Vagina (tissue), 2 donors: ENCODE measurements around the gene ASB6. TPM values are rescaled to one million over a fixed set of nuclear protein-coding genes. Genes with fewer than 3 reads are reported as not detected.

Experiments
- DNase-seq, 2 donors: peaks; one replicate each; pipeline ENCODE4 v3.0.0-alpha.2; 2017; ENCODE audit errors: extremely low spot score in 2 of 2
- H3K27ac ChIP-seq: fragments of 200-600 bp; sonication (generic); one replicate; pipeline ENCODE4 v1.5.1; 2019
- H3K27me3 ChIP-seq: fragments of 200-600 bp; sonication (generic); one replicate; pipeline ENCODE4 v1.5.1; 2019
- H3K36me3 ChIP-seq, 2 donors: fragments of 200-600 bp; sonication (generic); one replicate each; pipeline ENCODE4 v1.5.1; 2017 to 2019
- H3K4me1 ChIP-seq: fragments of 200-600 bp; sonication (generic); one replicate; pipeline ENCODE4 v1.5.1; 2019
- H3K4me3 ChIP-seq, 2 donors: fragments of 200-600 bp; sonication (generic); 1 replicate in 1 of 2; 2 replicates in 1 of 2; pipeline ENCODE4 v1.5.1; 2016 to 2019
- H3K9me3 ChIP-seq: fragments of 200-600 bp; sonication (generic); one replicate; pipeline ENCODE4 v1.5.1; 2019
- POLR2A ChIP-seq, 2 donors: fragments of 450-650 bp; IDR thresholded peaks; one replicate each; pipeline ENCODE4 v1.6.1; 2017; ENCODE audit warnings: antibody characterized with exemption in 2 of 2, mild to moderate bottlenecking in 2 of 2, moderate library complexity in 2 of 2
- POLR2AphosphoS5 ChIP-seq, 2 donors: sonication (generic); formaldehyde crosslinking; IDR thresholded peaks; one replicate each; pipeline ENCODE4 v1.9.0; 2017; ENCODE audit warnings: antibody characterized with exemption in 2 of 2, mild to moderate bottlenecking in 2 of 2, low read depth in 1 of 2; ENCODE audit not compliant: insufficient read depth in 1 of 2
- intact Hi-C: fragments of 100-400 bp; cut with DNase I; formaldehyde crosslinking; loops from one replicate; pipeline ENCODE4 v1.15.1; 2023
- total RNA-seq: library from RNA; depleted of rRNA; stranded (reverse); fragments of >200 nt; gene quantifications from one replicate; pipeline ENCODE4 v1.2.3, GENCODE V29; 2016
- TF ChIP-seq, protein P1 (sequence below), 3 experiments: fragments of 450-650 bp in 2 of 3; fragments of 200-600 bp in 1 of 3; sonication (generic) in 1 of 3; IDR thresholded peaks; one replicate each; pipeline ENCODE4 v1.5.1; 2017 to 2019; ENCODE audit warnings: antibody characterized with exemption in 3 of 3, mild to moderate bottlenecking in 2 of 3, moderate library complexity in 2 of 3

ASB6 gene
- total RNA-seq, 1 donor from 2014 or later = 18.9 TPM

DNA sequence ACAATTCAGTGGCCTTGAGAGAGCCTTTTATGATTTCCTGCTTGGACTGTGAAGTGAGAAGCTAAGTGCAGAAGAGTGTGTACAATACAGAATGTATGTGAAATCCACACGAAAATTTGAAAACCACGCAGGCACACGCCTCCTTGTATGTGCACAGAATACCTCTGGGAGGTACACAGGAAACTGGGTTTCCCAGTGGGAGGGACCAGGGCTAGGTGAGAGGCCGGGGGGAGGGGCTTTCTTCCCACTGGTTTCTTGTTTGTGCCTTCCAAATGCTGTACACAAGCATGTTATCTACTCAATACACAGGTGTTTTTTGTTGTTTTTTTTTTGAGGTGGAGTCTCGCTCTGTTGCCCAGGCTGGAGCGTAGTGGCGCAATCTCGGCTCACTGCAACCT lies 37.2 kb downstream of the ASB6 start:
- TF ChIP-seq POLR2AphosphoS5 (IDR thresholded peaks at IDR 0.05; ENCODE audit: insufficient read depth in 1 of 2, low read depth in 1 of 2) (no peak), POLR2A (IDR thresholded peaks at IDR 0.05) (no peak)
- TF ChIP-seq, protein P1, sequence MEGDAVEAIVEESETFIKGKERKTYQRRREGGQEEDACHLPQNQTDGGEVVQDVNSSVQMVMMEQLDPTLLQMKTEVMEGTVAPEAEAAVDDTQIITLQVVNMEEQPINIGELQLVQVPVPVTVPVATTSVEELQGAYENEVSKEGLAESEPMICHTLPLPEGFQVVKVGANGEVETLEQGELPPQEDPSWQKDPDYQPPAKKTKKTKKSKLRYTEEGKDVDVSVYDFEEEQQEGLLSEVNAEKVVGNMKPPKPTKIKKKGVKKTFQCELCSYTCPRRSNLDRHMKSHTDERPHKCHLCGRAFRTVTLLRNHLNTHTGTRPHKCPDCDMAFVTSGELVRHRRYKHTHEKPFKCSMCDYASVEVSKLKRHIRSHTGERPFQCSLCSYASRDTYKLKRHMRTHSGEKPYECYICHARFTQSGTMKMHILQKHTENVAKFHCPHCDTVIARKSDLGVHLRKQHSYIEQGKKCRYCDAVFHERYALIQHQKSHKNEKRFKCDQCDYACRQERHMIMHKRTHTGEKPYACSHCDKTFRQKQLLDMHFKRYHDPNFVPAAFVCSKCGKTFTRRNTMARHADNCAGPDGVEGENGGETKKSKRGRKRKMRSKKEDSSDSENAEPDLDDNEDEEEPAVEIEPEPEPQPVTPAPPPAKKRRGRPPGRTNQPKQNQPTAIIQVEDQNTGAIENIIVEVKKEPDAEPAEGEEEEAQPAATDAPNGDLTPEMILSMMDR (IDR thresholded peaks at IDR 0.05) = no peak
- Histone ChIP-seq H3K27me3 (no peaks in the 10 kb centered on the region), H3K36me3 (no peaks in the 10 kb centered on the region), H3K4me3 (no peak overlapping the region), H3K9me3 (no peaks in the 10 kb centered on the region), H3K4me1 (peaks cover 36% of the 10 kb centered on the region), H3K27ac (no peak overlapping the region)
- intact Hi-C loops = loop anchor here (5.0 to 10.0 kb wide), 3 partner anchors 50 to 267 kb away; no protein-coding TSS in a partner anchor
- no peak for DNase-seq

DNA sequence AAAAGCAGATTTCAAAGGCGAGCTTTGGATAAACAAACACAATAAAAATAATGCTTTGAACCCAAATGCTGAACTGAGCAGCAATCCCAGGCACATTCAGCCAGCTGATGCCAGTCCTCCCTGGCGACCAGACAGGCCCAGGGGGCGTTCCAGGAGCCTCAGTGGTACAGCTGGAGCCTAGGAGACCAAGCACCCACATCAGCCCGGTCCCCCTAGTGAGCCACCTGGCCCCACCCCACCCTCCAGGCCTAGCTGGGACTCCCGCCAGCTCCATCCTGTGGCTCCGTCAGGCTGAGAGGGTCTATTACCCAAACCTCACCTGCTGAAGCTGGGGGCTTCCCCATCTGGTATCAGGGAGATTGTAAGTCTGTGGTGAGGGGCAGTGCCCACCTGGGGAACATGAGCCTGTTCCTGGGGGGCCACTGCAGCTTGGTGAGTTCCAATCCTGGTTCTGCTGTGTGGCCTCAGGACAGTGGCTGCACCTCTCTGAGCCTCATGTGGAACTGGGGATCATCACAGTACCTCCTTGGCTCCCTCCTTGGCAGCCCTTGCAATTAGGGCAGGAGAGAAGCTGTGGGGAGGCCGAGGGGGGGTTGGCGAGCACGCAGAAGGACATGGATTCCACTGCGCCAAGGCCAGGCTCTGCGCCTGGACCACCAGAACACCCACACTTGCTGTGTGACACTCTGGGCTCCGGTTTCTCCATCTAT lies 37.7 kb downstream of the ASB6 start:
- H3K27me3 ChIP-seq = no peaks in the 10 kb centered on the region
- intact Hi-C loops = loop anchor here (10.0 kb wide), 1 partner anchor 49 kb away; no protein-coding TSS in a partner anchor
- H3K36me3 ChIP-seq = no peaks in the 10 kb centered on the region
- DNase-seq = no peak
- no peak for TF ChIP-seq POLR2A (IDR thresholded peaks at IDR 0.05)
- TF ChIP-seq, protein P1 (IDR thresholded peaks at IDR 0.05) = no peak
- no peak for TF ChIP-seq POLR2AphosphoS5 (IDR thresholded peaks at IDR 0.05; ENCODE audit: insufficient read depth in 1 of 2, low read depth in 1 of 2)
- no peak overlapping the region for H3K27ac ChIP-seq
- peaks cover 31% of the 10 kb centered on the region for H3K4me1 ChIP-seq
- no peaks in the 10 kb centered on the region for H3K9me3 ChIP-seq
- no peak overlapping the region for H3K4me3 ChIP-seq

DNA sequence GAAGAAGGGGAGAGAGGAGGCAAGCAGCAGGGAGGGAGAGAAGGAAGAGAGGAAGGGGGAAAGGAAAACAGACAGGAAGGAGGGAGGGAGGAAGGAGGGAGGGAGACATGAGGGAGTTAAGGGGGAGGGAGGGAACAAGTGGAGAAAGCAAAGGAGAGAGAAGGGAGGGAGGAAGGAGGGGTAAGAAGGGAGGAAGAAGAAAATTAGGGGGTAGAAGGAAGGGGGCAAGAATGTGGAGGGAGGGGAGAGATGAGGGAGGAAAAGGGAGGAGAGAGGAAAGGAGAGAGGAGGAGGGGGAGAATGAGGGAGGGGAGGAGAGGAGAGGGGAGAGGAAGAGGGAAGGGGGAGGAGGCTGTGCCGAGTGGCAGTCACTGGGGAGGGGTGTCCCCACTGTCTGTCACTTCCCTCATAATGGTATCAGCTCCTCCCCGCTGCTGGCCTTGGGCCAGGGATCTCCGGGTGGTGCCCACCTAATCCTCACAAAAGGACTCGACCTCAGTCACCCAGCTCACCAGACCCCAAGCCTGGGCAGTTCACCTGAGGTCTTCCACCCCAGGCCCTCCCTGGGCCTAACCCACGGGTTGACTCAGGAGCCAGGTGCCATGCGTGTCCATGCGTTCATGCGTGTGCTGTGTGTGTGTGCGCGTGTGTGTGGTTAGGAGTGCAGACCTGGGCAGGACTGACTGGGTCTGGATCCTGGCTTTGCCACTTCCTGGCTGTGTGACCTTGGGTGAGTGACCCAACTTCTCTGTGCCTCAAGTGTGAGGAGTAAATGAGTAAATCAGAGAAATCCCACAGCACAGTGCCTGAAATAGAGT lies 39.1 kb downstream of the ASB6 start:
- TF ChIP-seq, protein P1 (IDR thresholded peaks at IDR 0.05) = no peak
- no peak for TF ChIP-seq POLR2AphosphoS5 (IDR thresholded peaks at IDR 0.05; ENCODE audit: insufficient read depth in 1 of 2, low read depth in 1 of 2)
- no peak for TF ChIP-seq POLR2A (IDR thresholded peaks at IDR 0.05)
- H3K9me3 ChIP-seq = no peaks in the 10 kb centered on the region
- H3K4me1 ChIP-seq = peaks cover 25% of the 10 kb centered on the region
- no peaks in the 10 kb centered on the region for H3K27me3 ChIP-seq
- peak overlapping the region; percentile 49 for H3K27ac ChIP-seq
- no peak overlapping the region for H3K4me3 ChIP-seq
- no peak for DNase-seq
- intact Hi-C loops = loop anchor here (10.0 kb wide), 1 partner anchor 48 kb away; no protein-coding TSS in a partner anchor
- H3K36me3 ChIP-seq = no peaks in the 10 kb centered on the region

DNA sequence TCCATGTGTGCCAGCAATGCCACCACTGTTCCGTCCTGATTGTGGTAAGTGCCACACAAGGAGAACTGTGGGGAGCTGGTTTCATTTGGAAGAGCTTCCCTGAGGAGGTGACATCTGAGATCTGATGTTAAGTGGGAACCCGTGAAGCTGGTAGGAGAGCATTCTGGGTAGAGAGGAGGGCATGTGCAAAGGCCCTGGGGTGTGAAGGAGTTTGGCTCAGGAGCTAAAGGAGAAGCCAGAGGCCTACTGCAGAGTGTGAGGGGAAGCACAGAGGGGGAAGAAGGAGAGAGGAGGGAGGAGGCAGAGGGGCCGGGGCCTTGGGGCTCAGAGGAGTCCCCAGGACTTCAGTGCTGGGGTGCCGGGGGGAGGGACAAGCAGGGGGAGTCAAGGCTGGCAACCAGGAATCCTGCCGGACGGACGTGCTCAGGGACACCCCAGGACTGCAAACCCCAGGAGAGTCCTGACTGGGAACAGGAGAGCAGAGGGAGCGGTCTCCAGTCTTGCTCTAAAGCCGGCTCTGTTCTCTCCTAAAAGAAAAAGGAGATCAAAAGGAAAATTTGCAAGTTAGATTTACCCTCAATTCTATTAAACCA lies 40.8 kb downstream of the ASB6 start:
- no peaks in the 10 kb centered on the region for H3K9me3 ChIP-seq
- TF ChIP-seq, protein P1 (IDR thresholded peaks at IDR 0.05) = no peak
- TF ChIP-seq POLR2AphosphoS5 (IDR thresholded peaks at IDR 0.05; ENCODE audit: insufficient read depth in 1 of 2, low read depth in 1 of 2) = no peak
- TF ChIP-seq POLR2A (IDR thresholded peaks at IDR 0.05) = no peak
- H3K36me3 ChIP-seq = no peaks in the 10 kb centered on the region
- peaks cover 25% of the 10 kb centered on the region for H3K4me1 ChIP-seq
- H3K27ac ChIP-seq = no peak overlapping the region
- H3K4me3 ChIP-seq = no peak overlapping the region
- intact Hi-C loops = loop anchor here (10.0 kb wide), 1 partner anchor 46 kb away; no protein-coding TSS in a partner anchor
- no peaks in the 10 kb centered on the region for H3K27me3 ChIP-seq
- DNase-seq = no peak
